Colonic mucosa (tissue), 4 donors: ENCODE results near the gene SLC52A1. TPM values are rescaled to one million over a fixed set of nuclear protein-coding genes. Genes with fewer than 3 reads are reported as not detected.

Source experiments
- DNase-seq: peaks from one replicate; pipeline ENCODE4 v3.0.0-alpha.2; 2020
- H3K27ac ChIP-seq: fragments of 200-600 bp; one replicate; pipeline ENCODE4 v1.8.0; 2021
- H3K27me3 ChIP-seq: fragments of 200-600 bp; one replicate; pipeline ENCODE4 v1.8.0; 2021
- H3K36me3 ChIP-seq: fragments of 200-600 bp; one replicate; pipeline ENCODE4 v1.8.0; 2021
- H3K4me1 ChIP-seq: fragments of 200-600 bp; one replicate; pipeline ENCODE4 v1.8.0; 2021; ENCODE audit warnings: mild to moderate bottlenecking
- H3K4me3 ChIP-seq: fragments of 200-600 bp; one replicate; pipeline ENCODE4 v1.8.0; 2021
- H3K9ac ChIP-seq, 2 donors: one replicate each; pipeline ENCODE4 v1.7.0; 2013; ENCODE audit warnings: control low read depth in 2 of 2, low read depth in 2 of 2, low read length in 2 of 2
- H3K9me3 ChIP-seq: fragments of 200-600 bp; one replicate; pipeline ENCODE4 v1.8.0; 2021
- intact Hi-C: fragments of 100-400 bp; cut with DNase I; formaldehyde crosslinking; loops from one replicate; pipeline ENCODE4 v1.14.1; 2022
- total RNA-seq, 2 donors: library from RNA; stranded (reverse); fragmentation: NEBNext Ultra II Directional in 1 of 2; extraction: Animal tissue kit (Norgen Biotek cat#: 25700) in 1 of 2; gene quantifications; one replicate each; pipeline ENCODE4 v1.2.1, GENCODE V29; 2021
- TF ChIP-seq, protein P1 (sequence below): fragments of 200-600 bp; IDR thresholded peaks from one replicate; pipeline ENCODE4 v1.8.0; 2022; ENCODE audit warnings: antibody characterized with exemption, mild to moderate bottlenecking
- donor health status: healthy.
- donor health status: DM: no; HTN: no; CAD: no.
- donor health status: DM: no; HTN: no; CAD: no.

The SLC52A1 gene
- total RNA-seq, 2 donors from 2014 or later: 1.7 to 2.6 TPM

DNA sequence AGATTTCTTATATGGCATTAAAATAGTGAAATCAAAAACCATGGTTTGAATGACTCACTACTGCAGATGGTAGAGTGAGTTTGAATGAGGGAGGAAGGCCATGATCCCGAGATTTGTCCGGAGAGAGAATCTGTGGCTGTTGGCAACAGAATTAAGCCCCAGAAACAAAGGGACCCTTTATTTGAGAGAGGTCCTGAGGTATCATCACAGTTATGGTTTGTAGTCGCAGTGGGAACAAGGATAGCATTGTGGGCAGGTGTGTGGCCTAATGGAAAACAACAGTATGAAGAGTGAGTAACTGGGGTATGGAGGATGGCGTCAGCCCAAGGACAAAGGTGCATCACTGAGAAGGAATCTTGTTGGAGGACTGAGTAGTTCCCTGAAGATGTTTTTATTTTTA, 34.5 kb upstream of the SLC52A1 start:
- H3K36me3 ChIP-seq: no peaks in the 10 kb centered on the region

GRCh38 chr17:5068236-5068635, 33.0 kb upstream of the SLC52A1 start:
- Histone ChIP-seq H3K4me1 (no peaks in the 10 kb centered on the region), H3K4me3 (no peak overlapping the region), H3K27me3 (no peaks in the 10 kb centered on the region), H3K9ac (no peak overlapping the region), H3K36me3 (no peaks in the 10 kb centered on the region), H3K27ac (no peak overlapping the region), H3K9me3 (no peaks in the 10 kb centered on the region)
- no peak for DNase-seq
- intact Hi-C loops: no loop called here
- TF ChIP-seq, protein P1, sequence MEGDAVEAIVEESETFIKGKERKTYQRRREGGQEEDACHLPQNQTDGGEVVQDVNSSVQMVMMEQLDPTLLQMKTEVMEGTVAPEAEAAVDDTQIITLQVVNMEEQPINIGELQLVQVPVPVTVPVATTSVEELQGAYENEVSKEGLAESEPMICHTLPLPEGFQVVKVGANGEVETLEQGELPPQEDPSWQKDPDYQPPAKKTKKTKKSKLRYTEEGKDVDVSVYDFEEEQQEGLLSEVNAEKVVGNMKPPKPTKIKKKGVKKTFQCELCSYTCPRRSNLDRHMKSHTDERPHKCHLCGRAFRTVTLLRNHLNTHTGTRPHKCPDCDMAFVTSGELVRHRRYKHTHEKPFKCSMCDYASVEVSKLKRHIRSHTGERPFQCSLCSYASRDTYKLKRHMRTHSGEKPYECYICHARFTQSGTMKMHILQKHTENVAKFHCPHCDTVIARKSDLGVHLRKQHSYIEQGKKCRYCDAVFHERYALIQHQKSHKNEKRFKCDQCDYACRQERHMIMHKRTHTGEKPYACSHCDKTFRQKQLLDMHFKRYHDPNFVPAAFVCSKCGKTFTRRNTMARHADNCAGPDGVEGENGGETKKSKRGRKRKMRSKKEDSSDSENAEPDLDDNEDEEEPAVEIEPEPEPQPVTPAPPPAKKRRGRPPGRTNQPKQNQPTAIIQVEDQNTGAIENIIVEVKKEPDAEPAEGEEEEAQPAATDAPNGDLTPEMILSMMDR: no peak

More for the DNA sequence above, 34.5 kb upstream of the SLC52A1 start:
- DNase-seq: no peak
- H3K4me3 ChIP-seq: no peak overlapping the region
- intact Hi-C loops: no loop called here
- no peaks in the 10 kb centered on the region for H3K4me1 ChIP-seq
- no peak overlapping the region for H3K9ac ChIP-seq
- no peaks in the 10 kb centered on the region for H3K27me3 ChIP-seq
- no peaks in the 10 kb centered on the region for H3K9me3 ChIP-seq
- H3K27ac ChIP-seq: no peak overlapping the region
- TF ChIP-seq, protein P1: no peak

- H3K36me3 ChIP-seq: no peaks in the 10 kb centered on the region
- intact Hi-C loops: no loop called here
- no peak overlapping the region for H3K27ac ChIP-seq
- no peak overlapping the region for H3K4me3 ChIP-seq
- no peaks in the 10 kb centered on the region for H3K4me1 ChIP-seq
- TF ChIP-seq, protein P1: no peak
- H3K27me3 ChIP-seq: no peaks in the 10 kb centered on the region
- H3K9me3 ChIP-seq: no peaks in the 10 kb centered on the region
- H3K9ac ChIP-seq: no peak overlapping the region
- DNase-seq: no peak
These were observed 30.1 kb upstream of the SLC52A1 start for GRCh38 chr17:5065227-5065744.

- Histone ChIP-seq H3K4me1 (no peaks in the 10 kb centered on the region), H3K4me3 (no peak overlapping the region), H3K36me3 (no peaks in the 10 kb centered on the region), H3K9ac (no peak overlapping the region), H3K27me3 (no peaks in the 10 kb centered on the region), H3K27ac (no peak overlapping the region), H3K9me3 (no peaks in the 10 kb centered on the region)
- TF ChIP-seq, protein P1: no peak
- intact Hi-C loops: loop anchor here (10.0 kb wide), 1 partner anchor 141 kb away; no protein-coding TSS in a partner anchor
- DNase-seq: no peak
These were observed 20.3 kb upstream of the SLC52A1 start for GRCh38 chr17:5055543-5055942.

DNA sequence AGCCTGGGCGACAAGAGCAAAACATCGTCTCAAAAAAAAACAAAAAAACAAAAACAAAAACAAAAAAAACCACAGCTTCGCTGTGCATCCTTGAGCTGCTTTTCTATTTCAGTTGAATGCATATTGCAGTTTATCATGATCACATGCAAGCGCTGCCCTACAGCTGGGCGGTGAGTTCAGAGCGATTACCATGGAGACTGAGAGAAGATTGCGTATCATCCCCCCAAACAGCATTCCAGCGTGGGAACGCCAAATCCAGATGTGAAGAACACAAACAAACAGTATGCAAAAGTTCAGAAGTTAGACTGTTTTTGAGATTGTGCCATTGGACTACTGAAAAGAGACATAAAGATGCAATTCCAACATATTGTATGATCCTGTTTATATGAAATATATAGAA, 15.1 kb upstream of the SLC52A1 start:
- intact Hi-C loops: loop anchor here (10.0 kb wide), 1 partner anchor 135 kb away; no protein-coding TSS in a partner anchor
- H3K4me3 ChIP-seq: no peak overlapping the region
- H3K27ac ChIP-seq: peak overlapping the region; percentile 46
- no peaks in the 10 kb centered on the region for H3K27me3 ChIP-seq
- H3K9me3 ChIP-seq: no peaks in the 10 kb centered on the region
- H3K9ac ChIP-seq: peak overlapping the region in 1 of 2 donors; percentile 26
- TF ChIP-seq, protein P1: no peak
- no peak for DNase-seq
- no peaks in the 10 kb centered on the region for H3K4me1 ChIP-seq
- no peaks in the 10 kb centered on the region for H3K36me3 ChIP-seq
